NCI-H1694 (cell line): ENCODE data around the gene SCFD2.
"Not testable (repeated sequence)": the region's sequence is repeated elsewhere in the genome, so short reads cannot be mapped to it uniquely, and the experiment has no call there.

Experiments used
- DNase-seq: peaks from one replicate; lab custom pipeline; 2025; lab: John Stamatoyannopoulos, UW

The SCFD2 gene

GRCh38 chr4:53189011-53189410 is 176.8 kb downstream of the SCFD2 start:
- DNase-seq = no peak

GRCh38 chr4:53186714-53187358 is 179.0 kb downstream of the SCFD2 start:
- no peak for DNase-seq

- no peak for DNase-seq
Observed at GRCh38 chr4:53185869-53186585, 179.8 kb downstream of the SCFD2 start.

GRCh38 chr4:53183754-53184153 is 182.1 kb downstream of the SCFD2 start:
- DNase-seq = no peak

GRCh38 chr4:53177751-53178150 is 188.1 kb downstream of the SCFD2 start:
- not testable (repeated sequence) for DNase-seq

- DNase-seq = no peak
Observed at GRCh38 chr4:53175640-53176039, 190.2 kb downstream of the SCFD2 start.

GRCh38 chr4:53174823-53175222 is 191.0 kb downstream of the SCFD2 start:
- DNase-seq = no peak

- DNase-seq = no peak
Observed at GRCh38 chr4:53173576-53173975, 192.3 kb downstream of the SCFD2 start.

GRCh38 chr4:53171797-53172196 is 194.1 kb downstream of the SCFD2 start:
- DNase-seq = no peak

GRCh38 chr4:53169695-53170617 is 195.9 kb downstream of the SCFD2 start:
- no peak for DNase-seq

- no peak for DNase-seq
Observed at GRCh38 chr4:53168228-53168627, 197.6 kb downstream of the SCFD2 start.

- no peak for DNase-seq
Observed at GRCh38 chr4:53162969-53163368, 202.9 kb downstream of the SCFD2 start.

- no peak for DNase-seq
Observed at GRCh38 chr4:53161787-53162433, 204.0 kb downstream of the SCFD2 start.

GRCh38 chr4:53161051-53161786 is 204.6 kb downstream of the SCFD2 start:
- no peak for DNase-seq

GRCh38 chr4:53156896-53157295 is 209.0 kb downstream of the SCFD2 start:
- DNase-seq = no peak

GRCh38 chr4:53152467-53152866 is 213.4 kb downstream of the SCFD2 start:
- no peak for DNase-seq

GRCh38 chr4:53151489-53151788 is 214.4 kb downstream of the SCFD2 start:
- DNase-seq = no peak

GRCh38 chr4:53150631-53151488 is 215.0 kb downstream of the SCFD2 start:
- no peak for DNase-seq

- DNase-seq = no peak
Observed at GRCh38 chr4:53147711-53148110, 218.2 kb downstream of the SCFD2 start.

GRCh38 chr4:53147197-53147596 is 218.7 kb downstream of the SCFD2 start:
- DNase-seq = no peak

- no peak for DNase-seq
Observed at GRCh38 chr4:53141308-53141707, 224.6 kb downstream of the SCFD2 start.
